Measurements from ENCODE around the gene SMCO2.

The SMCO2 gene

DNA sequence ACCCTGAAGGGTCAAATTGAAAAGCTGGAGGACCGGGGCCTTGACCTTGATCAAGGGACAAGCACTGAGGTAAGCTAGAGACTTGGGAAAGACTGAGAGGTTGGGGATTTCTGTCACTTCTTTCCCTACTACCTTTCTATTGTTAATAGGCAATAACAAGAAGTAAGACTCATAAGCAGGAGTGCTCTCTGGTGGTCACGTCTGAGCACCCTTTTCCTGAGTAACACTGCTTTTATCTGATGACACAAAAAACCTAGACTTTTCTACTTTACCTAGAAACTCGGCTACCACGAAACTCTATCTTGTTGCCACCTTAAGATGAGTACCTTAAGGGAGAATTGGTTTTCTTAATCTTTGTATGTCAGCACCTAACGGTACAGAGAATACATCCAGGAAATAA lies 41.9 kb downstream of the SMCO2 start:
- H3K4me3 ChIP-seq (ENCODE audit: low read depth, low read length) = no peak overlapping the region
- no peak for DNase-seq (ENCODE audit: low read depth)
- TF ChIP-seq, protein P1, sequence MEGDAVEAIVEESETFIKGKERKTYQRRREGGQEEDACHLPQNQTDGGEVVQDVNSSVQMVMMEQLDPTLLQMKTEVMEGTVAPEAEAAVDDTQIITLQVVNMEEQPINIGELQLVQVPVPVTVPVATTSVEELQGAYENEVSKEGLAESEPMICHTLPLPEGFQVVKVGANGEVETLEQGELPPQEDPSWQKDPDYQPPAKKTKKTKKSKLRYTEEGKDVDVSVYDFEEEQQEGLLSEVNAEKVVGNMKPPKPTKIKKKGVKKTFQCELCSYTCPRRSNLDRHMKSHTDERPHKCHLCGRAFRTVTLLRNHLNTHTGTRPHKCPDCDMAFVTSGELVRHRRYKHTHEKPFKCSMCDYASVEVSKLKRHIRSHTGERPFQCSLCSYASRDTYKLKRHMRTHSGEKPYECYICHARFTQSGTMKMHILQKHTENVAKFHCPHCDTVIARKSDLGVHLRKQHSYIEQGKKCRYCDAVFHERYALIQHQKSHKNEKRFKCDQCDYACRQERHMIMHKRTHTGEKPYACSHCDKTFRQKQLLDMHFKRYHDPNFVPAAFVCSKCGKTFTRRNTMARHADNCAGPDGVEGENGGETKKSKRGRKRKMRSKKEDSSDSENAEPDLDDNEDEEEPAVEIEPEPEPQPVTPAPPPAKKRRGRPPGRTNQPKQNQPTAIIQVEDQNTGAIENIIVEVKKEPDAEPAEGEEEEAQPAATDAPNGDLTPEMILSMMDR (IDR thresholded peaks at IDR 0.05; ENCODE audit: control insufficient read depth, extremely low read depth, insufficient read depth) = no peak

DNA sequence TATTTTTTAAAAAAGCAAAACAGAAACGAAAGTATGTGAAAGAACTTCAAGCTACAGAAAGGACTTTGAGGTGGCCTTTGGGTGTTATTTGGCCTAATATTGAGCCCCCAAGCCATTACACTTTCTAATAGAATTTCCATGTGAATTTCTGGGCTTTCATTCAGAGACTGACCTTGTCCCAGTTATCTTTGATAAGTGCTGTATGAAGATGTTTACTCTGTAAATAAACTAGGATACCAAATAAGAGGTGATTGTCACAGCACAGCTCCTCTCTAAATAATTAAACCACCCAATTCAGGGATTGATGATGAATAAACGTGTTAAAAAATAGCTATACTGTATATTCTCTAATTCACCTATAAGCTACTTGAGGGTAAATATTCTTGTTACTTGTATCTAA lies 44.7 kb downstream of the SMCO2 start:
- no peak for DNase-seq (ENCODE audit: low read depth)
- H3K4me3 ChIP-seq (ENCODE audit: low read depth, low read length) = no peak overlapping the region
- TF ChIP-seq, protein P1 (IDR thresholded peaks at IDR 0.05; ENCODE audit: control insufficient read depth, extremely low read depth, insufficient read depth) = no peak

DNA sequence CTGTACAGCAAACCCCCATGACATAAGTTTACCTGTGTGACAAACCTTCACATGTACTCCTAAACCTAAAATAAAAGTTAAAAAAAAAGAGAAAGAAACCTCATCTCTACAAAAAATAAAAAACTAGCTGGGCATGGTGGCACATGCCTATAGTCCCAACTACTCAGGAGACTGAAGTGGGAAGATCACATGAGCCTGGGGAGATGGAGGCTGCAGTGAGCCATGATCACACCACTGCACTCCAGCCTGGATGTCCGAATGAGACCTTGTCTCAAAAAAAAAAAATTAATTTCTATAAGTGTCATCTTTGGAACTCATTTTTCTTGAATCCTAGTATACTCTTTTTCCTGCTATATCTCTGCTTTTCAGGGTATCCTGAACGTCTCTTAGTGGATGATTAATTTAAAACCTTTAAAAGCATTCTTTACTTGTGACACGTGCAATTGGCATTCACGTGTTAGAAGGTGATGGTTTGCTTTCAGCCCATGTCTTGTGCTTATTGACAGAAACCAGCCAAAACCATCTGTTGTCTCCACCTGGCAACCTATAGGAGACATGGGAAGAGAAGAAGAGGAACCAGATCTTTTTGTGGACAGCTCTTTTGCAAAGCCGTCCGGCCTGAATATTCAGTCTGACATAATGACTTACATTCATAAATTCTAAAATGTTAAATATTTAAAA lies 46.9 kb downstream of the SMCO2 start:
- H3K4me3 ChIP-seq (ENCODE audit: low read depth, low read length) = no peak overlapping the region
- no peak for DNase-seq (ENCODE audit: low read depth)
- TF ChIP-seq, protein P1 (IDR thresholded peaks at IDR 0.05; ENCODE audit: control insufficient read depth, extremely low read depth, insufficient read depth) = no peak

DNA sequence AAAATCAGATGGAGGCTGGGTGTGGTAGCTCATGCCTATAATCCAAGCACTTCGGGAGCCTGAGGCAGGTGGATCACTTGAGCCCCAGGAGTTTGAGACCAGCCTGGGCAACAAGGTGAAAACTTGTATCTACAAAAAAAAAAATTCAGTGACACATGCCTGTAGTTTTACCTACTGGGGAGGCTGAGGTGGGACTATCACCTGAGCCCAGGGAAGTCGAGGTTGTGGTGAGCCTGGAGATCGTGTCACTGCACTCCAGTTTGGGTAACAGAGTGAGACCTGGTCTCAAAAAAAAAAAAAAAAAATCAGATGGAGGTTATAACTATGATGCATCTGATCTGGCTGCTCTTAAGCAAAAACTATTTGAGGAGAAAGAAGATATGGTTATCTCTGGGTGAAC lies 50.9 kb downstream of the SMCO2 start:
- TF ChIP-seq, protein P1 (IDR thresholded peaks at IDR 0.05; ENCODE audit: control insufficient read depth, extremely low read depth, insufficient read depth) = no peak

DNA sequence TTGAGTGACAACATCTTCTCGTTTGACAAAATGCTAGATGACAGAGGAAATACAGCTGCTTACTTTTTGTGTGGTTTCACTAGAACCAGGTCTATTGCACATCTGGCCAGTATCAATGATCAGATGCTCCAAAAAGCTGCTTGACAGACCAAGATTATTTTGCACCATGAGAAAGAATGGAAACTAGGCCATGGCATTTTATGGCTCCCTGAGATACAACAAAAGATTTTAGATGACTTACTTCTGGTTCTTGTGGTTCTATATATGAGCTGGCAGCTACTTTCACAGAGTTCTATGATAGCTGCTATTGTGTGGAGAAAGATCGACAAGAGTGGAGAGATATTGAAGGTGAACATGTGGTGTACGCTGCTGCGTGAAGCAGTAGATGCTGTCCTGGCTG lies 51.6 kb downstream of the SMCO2 start:
- TF ChIP-seq, protein P1 (IDR thresholded peaks at IDR 0.05; ENCODE audit: control insufficient read depth, extremely low read depth, insufficient read depth) = no peak
- no peak for DNase-seq (ENCODE audit: low read depth)

More for the DNA sequence above, 50.9 kb downstream of the SMCO2 start:
- no peak for DNase-seq (ENCODE audit: low read depth)
- H3K4me3 ChIP-seq (ENCODE audit: low read depth, low read length) = no peak overlapping the region

DNA sequence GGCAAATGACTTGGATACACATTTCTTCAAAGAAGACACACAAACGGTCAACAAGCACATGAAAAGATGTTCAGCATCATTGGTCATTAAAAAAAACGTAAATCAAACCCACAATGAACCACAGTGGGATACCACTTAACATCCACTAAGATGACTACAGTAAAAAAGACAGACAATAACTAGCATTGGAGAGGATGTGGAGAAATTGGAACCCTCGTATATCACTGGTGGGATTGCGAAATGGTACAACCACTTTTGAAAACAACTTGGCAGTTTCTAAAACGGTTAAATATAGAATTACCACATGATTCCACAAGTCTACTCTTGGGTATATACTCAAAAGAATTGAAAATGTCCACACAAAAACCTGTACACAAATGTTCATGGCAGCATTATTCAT lies 52.2 kb downstream of the SMCO2 start:
- DNase-seq (ENCODE audit: low read depth) = no peak
- no peak overlapping the region for H3K4me3 ChIP-seq (ENCODE audit: low read depth, low read length)
- TF ChIP-seq, protein P1 (IDR thresholded peaks at IDR 0.05; ENCODE audit: control insufficient read depth, extremely low read depth, insufficient read depth) = no peak

More for the DNA sequence above, 51.6 kb downstream of the SMCO2 start:
- H3K4me3 ChIP-seq (ENCODE audit: low read depth, low read length) = no peak overlapping the region

DNA sequence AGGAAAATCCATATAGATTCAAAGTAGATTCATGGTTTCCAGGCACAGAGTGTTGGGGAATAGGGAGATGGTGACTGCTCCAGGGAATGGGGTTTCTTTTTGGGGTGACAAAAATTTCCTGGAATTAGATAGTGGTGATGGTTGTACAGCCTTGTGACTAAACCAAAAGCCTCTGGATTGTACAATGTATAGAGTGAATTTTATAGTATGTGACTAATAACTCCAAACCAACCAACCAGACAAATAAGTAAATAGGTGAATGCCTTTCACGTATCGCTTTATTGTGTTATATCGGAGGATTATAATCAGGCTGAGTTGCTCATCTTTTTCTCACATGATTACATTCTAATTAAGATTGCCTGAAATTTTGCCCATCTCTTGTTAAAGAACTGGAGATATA lies 52.8 kb downstream of the SMCO2 start:
- TF ChIP-seq, protein P1 (IDR thresholded peaks at IDR 0.05; ENCODE audit: control insufficient read depth, extremely low read depth, insufficient read depth) = no peak
- no peak overlapping the region for H3K4me3 ChIP-seq (ENCODE audit: low read depth, low read length)
- DNase-seq (ENCODE audit: low read depth) = no peak

Measured in LNCaP clone FGC (cell line).